ENCODE data around the gene MRGPRG.

DNA sequence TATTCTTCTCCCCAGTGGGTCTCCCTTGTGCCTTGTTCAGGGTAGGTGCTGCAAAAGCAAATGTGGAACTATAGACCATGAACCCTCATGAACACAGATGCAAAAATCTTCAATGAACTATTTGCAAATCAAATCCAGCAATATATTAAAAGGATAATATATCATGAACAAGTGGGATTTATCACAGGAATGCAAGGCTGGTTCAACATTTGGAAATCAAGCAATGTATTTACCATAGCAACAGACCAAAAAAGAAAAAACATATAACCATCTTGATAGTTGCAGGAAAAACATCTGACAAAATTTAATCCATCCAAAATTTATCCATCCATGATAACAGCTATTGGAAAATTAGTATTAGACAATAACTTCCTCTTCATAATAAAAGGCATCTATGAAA, 42.1 kb downstream of the MRGPRG start:
- TF ChIP-seq, protein P1, sequence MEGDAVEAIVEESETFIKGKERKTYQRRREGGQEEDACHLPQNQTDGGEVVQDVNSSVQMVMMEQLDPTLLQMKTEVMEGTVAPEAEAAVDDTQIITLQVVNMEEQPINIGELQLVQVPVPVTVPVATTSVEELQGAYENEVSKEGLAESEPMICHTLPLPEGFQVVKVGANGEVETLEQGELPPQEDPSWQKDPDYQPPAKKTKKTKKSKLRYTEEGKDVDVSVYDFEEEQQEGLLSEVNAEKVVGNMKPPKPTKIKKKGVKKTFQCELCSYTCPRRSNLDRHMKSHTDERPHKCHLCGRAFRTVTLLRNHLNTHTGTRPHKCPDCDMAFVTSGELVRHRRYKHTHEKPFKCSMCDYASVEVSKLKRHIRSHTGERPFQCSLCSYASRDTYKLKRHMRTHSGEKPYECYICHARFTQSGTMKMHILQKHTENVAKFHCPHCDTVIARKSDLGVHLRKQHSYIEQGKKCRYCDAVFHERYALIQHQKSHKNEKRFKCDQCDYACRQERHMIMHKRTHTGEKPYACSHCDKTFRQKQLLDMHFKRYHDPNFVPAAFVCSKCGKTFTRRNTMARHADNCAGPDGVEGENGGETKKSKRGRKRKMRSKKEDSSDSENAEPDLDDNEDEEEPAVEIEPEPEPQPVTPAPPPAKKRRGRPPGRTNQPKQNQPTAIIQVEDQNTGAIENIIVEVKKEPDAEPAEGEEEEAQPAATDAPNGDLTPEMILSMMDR (conservative IDR thresholded peaks at IDR 0.05; ENCODE audit: low read length), result no peak
- TF ChIP-seq EZH2phosphoT487 (IDR thresholded peaks at IDR 0.05; ENCODE audit: borderline replicate concordance), result no peak

Data from Loucy (cell line).